ENCODE measurements around the gene CNGA2.

- TF ChIP-seq CTCF (IDR thresholded peaks at IDR 0.05) (no peak), POLR2A (IDR thresholded peaks at IDR 0.05) (no peak)
Observed at GRCh38 chrX:151713849-151714248, 20.7 kb upstream of the CNGA2 start.

Data from uterus (tissue), 2 donors.